HG03060 (cell line): ENCODE results near the gene MAPK8IP3.

Experiments
- ATAC-seq: cut with Tn5 transposase; IDR thresholded peaks from one replicate; pipeline ENCODE4 v1.9.1; 2021; ENCODE audit warnings: low read depth, moderate number of reproducible peaks; ENCODE audit not compliant: unreplicated experiment

Gene MAPK8IP3

GRCh38 chr16:1771864-1772361, 65.9 kb downstream of the MAPK8IP3 start:
- ATAC-seq: no peak

GRCh38 chr16:1772362-1772907, 66.4 kb downstream of the MAPK8IP3 start, which contains the start of gene EME2:
TSS of gene EME2 (plus strand) at chr16:1772810. CDS start at chr16:1773228, 418 bp downstream.
- no peak for ATAC-seq

GRCh38 chr16:1772908-1773702, 67.1 kb downstream of the MAPK8IP3 start, which contains the start of gene MRPS34:
TSS of gene MRPS34 (minus strand) at chr16:1773134. CDS start at chr16:1773119, 15 bp downstream.
- ATAC-seq: no peak

- no peak for ATAC-seq
Observed at GRCh38 chr16:1773703-1774447, 67.9 kb downstream of the MAPK8IP3 start.

GRCh38 chr16:1774448-1774780, 68.4 kb downstream of the MAPK8IP3 start:
- ATAC-seq: no peak

GRCh38 chr16:1775006-1775845, 69.2 kb downstream of the MAPK8IP3 start:
- no peak for ATAC-seq

- ATAC-seq: no peak
Observed at GRCh38 chr16:1775846-1776671, 70.1 kb downstream of the MAPK8IP3 start.

- no peak for ATAC-seq
Observed at GRCh38 chr16:1776672-1776955, 70.6 kb downstream of the MAPK8IP3 start.

- no peak for ATAC-seq
Observed at GRCh38 chr16:1776991-1777374, 71.0 kb downstream of the MAPK8IP3 start.

GRCh38 chr16:1777375-1778199, 71.6 kb downstream of the MAPK8IP3 start:
- no peak for ATAC-seq

- ATAC-seq: no peak
Observed at GRCh38 chr16:1778200-1779179, 72.5 kb downstream of the MAPK8IP3 start.

GRCh38 chr16:1779234-1779701, 73.3 kb downstream of the MAPK8IP3 start:
- ATAC-seq: no peak

GRCh38 chr16:1779741-1780676, 74.0 kb downstream of the MAPK8IP3 start:
- no peak for ATAC-seq

GRCh38 chr16:1780677-1781072, 74.7 kb downstream of the MAPK8IP3 start:
- ATAC-seq: no peak

- ATAC-seq: no peak
Observed at GRCh38 chr16:1781254-1781653, 75.3 kb downstream of the MAPK8IP3 start.

- no peak for ATAC-seq
Observed at GRCh38 chr16:1781758-1782407, 75.9 kb downstream of the MAPK8IP3 start.
